ENCODE measurements around the gene KRTAP9-3. TPM values are rescaled to one million over a fixed set of nuclear protein-coding genes. Genes with fewer than 3 reads are reported as not detected.

KRTAP9-3 gene
- total RNA-seq, 1 donor from 2014 or later, result not detected

DNA sequence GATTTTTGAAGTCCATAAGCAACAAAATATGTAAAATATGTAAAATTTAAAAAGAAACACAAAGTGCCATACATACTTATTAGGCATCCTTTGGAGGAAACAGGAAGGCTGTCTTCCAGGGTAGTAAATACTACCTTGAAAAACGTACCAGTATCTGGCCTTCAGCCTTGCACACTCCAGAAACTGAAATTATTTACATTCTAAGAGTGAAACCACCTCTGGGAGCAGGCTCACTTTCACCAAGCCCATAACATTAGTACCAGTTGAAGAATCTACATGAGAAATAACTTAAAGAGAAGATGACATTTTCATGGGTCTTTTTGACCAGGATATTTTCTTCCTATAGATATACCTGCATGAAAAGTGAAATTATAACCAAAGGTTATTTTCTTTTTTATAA lies 36.2 kb upstream of the KRTAP9-3 start:
- no peak overlapping the region for H3K27ac ChIP-seq (replicated peaks)
- no peak overlapping the region for H3K4me3 ChIP-seq
- no peaks in the 10 kb centered on the region for H3K4me1 ChIP-seq
- no peaks in the 10 kb centered on the region for H3K36me3 ChIP-seq
- no peak for DNase-seq
- intact Hi-C loops (cut with micrococcal nuclease), result no loop called here
- TF ChIP-seq CTCF (IDR thresholded peaks at IDR 0.05; ENCODE audit: borderline replicate concordance), result no peak
- H3K9me3 ChIP-seq (replicated peaks), result peaks cover 31% of the 10 kb centered on the region
- peaks cover 18% of the 10 kb centered on the region for H3K27me3 ChIP-seq (ENCODE audit: low read depth)

GRCh38 chr17:41199421-41200078 lies 32.7 kb upstream of the KRTAP9-3 start:
- Histone ChIP-seq H3K4me1 (no peaks in the 10 kb centered on the region), H3K27me3 (ENCODE audit: low read depth) (peaks cover 3% of the 10 kb centered on the region), H3K9me3 (replicated peaks) (peaks cover 22% of the 10 kb centered on the region), H3K4me3 (no peak overlapping the region), H3K36me3 (no peaks in the 10 kb centered on the region), H3K27ac (replicated peaks) (no peak overlapping the region)
- no peak for TF ChIP-seq CTCF (IDR thresholded peaks at IDR 0.05; ENCODE audit: borderline replicate concordance)
- no peak for DNase-seq
- intact Hi-C loops (cut with micrococcal nuclease), result no loop called here

DNA sequence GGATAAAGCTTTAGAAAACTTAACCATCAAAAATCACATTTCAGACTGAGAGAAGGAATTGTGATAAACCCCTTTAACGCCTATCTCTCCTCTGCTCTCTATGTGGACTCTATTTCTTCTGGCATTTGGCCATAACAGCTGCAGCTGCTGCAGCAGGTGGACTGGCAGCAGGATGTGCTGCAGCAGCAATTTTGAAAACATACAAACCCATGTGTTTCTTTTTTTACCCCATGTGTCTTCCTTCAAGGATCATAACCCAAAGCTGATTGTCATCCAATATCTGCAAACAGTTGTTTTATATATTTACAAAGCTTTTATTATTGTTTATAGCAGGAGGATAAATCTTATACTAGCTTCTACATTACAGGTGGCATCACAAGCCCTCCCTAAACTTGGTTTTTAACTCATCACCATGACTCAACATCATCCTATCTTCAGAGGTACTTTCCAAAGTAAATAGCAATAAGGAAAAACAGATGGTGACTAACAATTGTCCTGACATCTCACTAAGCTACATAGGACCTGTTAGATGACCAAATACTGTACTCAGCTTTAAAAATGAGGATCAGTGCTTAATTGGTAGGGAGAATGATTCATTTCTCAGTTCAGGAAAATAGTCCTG lies 20.3 kb upstream of the KRTAP9-3 start:
- H3K27me3 ChIP-seq (ENCODE audit: low read depth), result peaks cover 90% of the 10 kb centered on the region
- H3K9me3 ChIP-seq (replicated peaks), result no peaks in the 10 kb centered on the region
- no peak overlapping the region for H3K27ac ChIP-seq (replicated peaks)
- H3K4me3 ChIP-seq, result no peak overlapping the region
- TF ChIP-seq CTCF (IDR thresholded peaks at IDR 0.05; ENCODE audit: borderline replicate concordance), result no peak
- no peaks in the 10 kb centered on the region for H3K36me3 ChIP-seq
- H3K4me1 ChIP-seq, result no peaks in the 10 kb centered on the region
- intact Hi-C loops (cut with micrococcal nuclease), result no loop called here
- no peak for DNase-seq

DNA sequence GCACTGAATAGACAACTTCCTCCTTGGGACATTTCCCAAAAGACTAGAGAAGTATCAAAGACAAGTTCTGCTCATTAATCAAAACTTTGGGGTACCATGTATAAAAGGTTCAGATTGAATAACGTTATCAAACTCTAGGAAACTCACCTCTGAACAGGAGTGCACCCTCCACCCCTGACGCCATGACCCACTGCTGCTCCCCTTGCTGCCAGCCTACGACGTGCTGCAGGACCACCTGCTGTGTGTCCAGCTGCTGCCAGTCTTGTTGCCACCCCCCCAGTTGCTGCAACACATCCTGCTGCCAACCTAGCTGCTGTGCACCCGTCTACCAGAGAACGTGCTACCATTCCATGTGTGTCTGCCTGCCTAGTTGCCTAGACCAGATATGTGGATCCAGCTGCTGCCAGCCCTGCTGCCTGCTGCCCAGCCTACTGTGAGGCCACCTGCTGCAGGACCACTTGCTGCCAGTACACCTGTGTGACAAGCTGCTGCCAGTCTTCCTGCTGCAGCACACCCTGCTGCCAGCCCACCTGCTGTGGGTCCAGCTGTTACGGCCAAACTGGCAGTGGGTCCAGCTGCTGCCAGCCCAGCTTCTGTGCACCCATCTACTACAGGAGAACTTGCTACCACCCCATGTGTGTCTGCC lies 19.6 kb upstream of the KRTAP9-3 start:
- Histone ChIP-seq H3K27ac (replicated peaks) (no peak overlapping the region), H3K4me1 (no peaks in the 10 kb centered on the region), H3K9me3 (replicated peaks) (no peaks in the 10 kb centered on the region), H3K36me3 (no peaks in the 10 kb centered on the region), H3K4me3 (no peak overlapping the region), H3K27me3 (ENCODE audit: low read depth) (peaks cover 93% of the 10 kb centered on the region)
- intact Hi-C loops (cut with micrococcal nuclease), result no loop called here
- TF ChIP-seq CTCF (IDR thresholded peaks at IDR 0.05; ENCODE audit: borderline replicate concordance), result no peak
- DNase-seq, result no peak

DNA sequence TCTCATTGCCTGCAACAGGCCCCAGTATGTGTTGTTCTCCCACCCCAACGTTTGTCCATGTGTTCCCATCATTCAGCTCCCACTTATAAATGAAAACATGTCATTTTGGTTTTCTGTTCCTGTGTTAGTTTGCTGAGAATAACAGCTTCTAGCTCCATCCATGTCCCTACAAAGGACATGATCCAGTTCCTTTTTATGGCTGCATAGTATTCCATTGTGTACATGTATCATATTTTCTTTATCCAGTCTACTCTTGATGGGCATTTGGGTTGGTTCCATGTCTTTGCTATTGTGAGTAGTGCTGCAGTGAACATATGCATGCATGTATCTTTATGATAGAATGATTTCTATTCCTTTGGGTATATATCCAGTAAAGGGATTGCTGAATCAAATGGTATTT lies 16.6 kb upstream of the KRTAP9-3 start:
- no peak overlapping the region for H3K4me3 ChIP-seq
- no peak overlapping the region for H3K27ac ChIP-seq (replicated peaks)
- no peak for TF ChIP-seq CTCF (IDR thresholded peaks at IDR 0.05; ENCODE audit: borderline replicate concordance)
- H3K27me3 ChIP-seq (ENCODE audit: low read depth), result peaks cover 80% of the 10 kb centered on the region
- no peaks in the 10 kb centered on the region for H3K4me1 ChIP-seq
- H3K9me3 ChIP-seq (replicated peaks), result peaks cover 5% of the 10 kb centered on the region
- H3K36me3 ChIP-seq, result no peaks in the 10 kb centered on the region
- DNase-seq, result no peak
- intact Hi-C loops (cut with micrococcal nuclease), result no loop called here

Data from left ventricle myocardium inferior (tissue), 1 donor.